ENCODE data around the gene NLGN1. TPM values are rescaled to one million over a fixed set of nuclear protein-coding genes. Genes with fewer than 3 reads are reported as not detected.

The NLGN1 gene
- total RNA-seq, 3 donors from 2014 or later: 4.4 to 12.3 (median 6.9) TPM

- intact Hi-C loops (cut with DNase I; ENCODE audit: low total_unique reads): no loop called here
- Histone ChIP-seq H3K4me3 (no peak overlapping the region), H3K4me1 (no peaks in the 10 kb centered on the region), H3K27ac (no peak overlapping the region), H3K27me3 (no peaks in the 10 kb centered on the region), H3K9me3 (no peaks in the 10 kb centered on the region), H3K36me3 (no peaks in the 10 kb centered on the region)
- no peak for TF ChIP-seq POLR2AphosphoS5 (IDR thresholded peaks at IDR 0.05)
- TF ChIP-seq CTCF (IDR thresholded peaks at IDR 0.05): no peak
- no peak for TF ChIP-seq POLR2A (IDR thresholded peaks at IDR 0.05)
- no peak for DNase-seq (ENCODE audit: low spot score in 2 of 2)
These were observed 887.8 kb downstream of the NLGN1 start for GRCh38 chr3:174285242-174285864.

GRCh38 chr3:174287705-174288104 lies 890.2 kb downstream of the NLGN1 start:
- H3K27me3 ChIP-seq: no peaks in the 10 kb centered on the region

GRCh38 chr3:174294616-174295015 lies 897.1 kb downstream of the NLGN1 start:
- no peak overlapping the region for H3K27ac ChIP-seq
- no peaks in the 10 kb centered on the region for H3K27me3 ChIP-seq
- H3K36me3 ChIP-seq: no peaks in the 10 kb centered on the region
- H3K9me3 ChIP-seq: no peaks in the 10 kb centered on the region
- no peak overlapping the region for H3K4me3 ChIP-seq
- no peaks in the 10 kb centered on the region for H3K4me1 ChIP-seq
- no peak for DNase-seq (ENCODE audit: low spot score in 2 of 2)
- no peak for TF ChIP-seq POLR2A (IDR thresholded peaks at IDR 0.05)
- TF ChIP-seq POLR2AphosphoS5 (IDR thresholded peaks at IDR 0.05): no peak
- TF ChIP-seq CTCF (IDR thresholded peaks at IDR 0.05): no peak
- intact Hi-C loops (cut with DNase I; ENCODE audit: low total_unique reads): no loop called here

More at GRCh38 chr3:174287705-174288104, 890.2 kb downstream of the NLGN1 start:
- H3K36me3 ChIP-seq: no peaks in the 10 kb centered on the region
- no peak overlapping the region for H3K27ac ChIP-seq
- no peaks in the 10 kb centered on the region for H3K4me1 ChIP-seq
- no peak for TF ChIP-seq CTCF (IDR thresholded peaks at IDR 0.05)
- no peak for TF ChIP-seq POLR2AphosphoS5 (IDR thresholded peaks at IDR 0.05)
- TF ChIP-seq POLR2A (IDR thresholded peaks at IDR 0.05): no peak
- no peak for DNase-seq (ENCODE audit: low spot score in 2 of 2)
- intact Hi-C loops (cut with DNase I; ENCODE audit: low total_unique reads): no loop called here
- no peak overlapping the region for H3K4me3 ChIP-seq
- no peaks in the 10 kb centered on the region for H3K9me3 ChIP-seq

GRCh38 chr3:174295306-174296092 lies 898.0 kb downstream of the NLGN1 start:
- intact Hi-C loops (cut with DNase I; ENCODE audit: low total_unique reads): no loop called here
- no peaks in the 10 kb centered on the region for H3K9me3 ChIP-seq
- DNase-seq (ENCODE audit: low spot score in 2 of 2): no peak
- TF ChIP-seq POLR2A (IDR thresholded peaks at IDR 0.05) (no peak), CTCF (IDR thresholded peaks at IDR 0.05) (no peak), POLR2AphosphoS5 (IDR thresholded peaks at IDR 0.05) (no peak)
- H3K27me3 ChIP-seq: no peaks in the 10 kb centered on the region
- H3K4me1 ChIP-seq: no peaks in the 10 kb centered on the region
- no peaks in the 10 kb centered on the region for H3K36me3 ChIP-seq
- no peak overlapping the region for H3K4me3 ChIP-seq
- H3K27ac ChIP-seq: no peak overlapping the region

GRCh38 chr3:174302746-174303315 lies 905.3 kb downstream of the NLGN1 start:
- no peaks in the 10 kb centered on the region for H3K27me3 ChIP-seq
- intact Hi-C loops (cut with DNase I; ENCODE audit: low total_unique reads): no loop called here
- H3K9me3 ChIP-seq: no peaks in the 10 kb centered on the region
- no peak overlapping the region for H3K27ac ChIP-seq
- no peak for DNase-seq (ENCODE audit: low spot score in 2 of 2)
- H3K4me3 ChIP-seq: no peak overlapping the region
- no peaks in the 10 kb centered on the region for H3K36me3 ChIP-seq
- no peak for TF ChIP-seq POLR2AphosphoS5 (IDR thresholded peaks at IDR 0.05)
- no peak for TF ChIP-seq CTCF (IDR thresholded peaks at IDR 0.05)
- H3K4me1 ChIP-seq: no peaks in the 10 kb centered on the region
